ENCODE measurements around the gene NOD2.

Gene NOD2

DNA sequence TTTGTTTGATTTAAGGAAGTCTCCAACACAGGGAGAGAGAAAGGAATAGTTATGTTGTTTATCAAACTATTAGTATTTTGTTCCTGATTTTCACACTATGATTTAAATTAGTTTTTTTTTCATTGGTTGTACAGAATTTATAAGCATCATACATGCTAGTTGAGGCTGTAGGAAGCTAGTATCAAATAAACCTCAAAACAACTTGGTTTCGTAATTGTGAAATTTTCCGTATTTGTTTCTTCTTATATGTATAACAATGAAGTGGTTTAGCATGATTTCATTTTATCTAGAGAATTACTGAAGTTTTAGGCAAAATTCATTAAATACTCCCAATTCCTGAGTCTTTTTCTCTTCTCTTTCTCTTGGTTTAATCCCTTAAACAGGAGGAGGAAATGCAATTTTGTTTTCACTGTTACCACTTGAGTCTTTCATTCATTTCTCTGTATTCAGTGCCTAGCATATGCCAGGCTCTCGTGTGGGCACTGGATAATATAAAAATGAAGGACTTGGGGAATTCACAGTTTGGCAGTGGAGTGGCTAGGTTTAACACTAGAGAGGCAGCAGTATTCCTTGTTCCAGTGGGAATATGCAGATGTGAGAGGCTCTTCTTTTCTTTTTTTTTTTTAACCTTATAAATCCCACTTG lies 50.3 kb downstream of the NOD2 start:
- DNase-seq = no peak

- no peak for DNase-seq
These were observed 51.5 kb downstream of the NOD2 start for GRCh38 chr16:50744881-50745280.

DNA sequence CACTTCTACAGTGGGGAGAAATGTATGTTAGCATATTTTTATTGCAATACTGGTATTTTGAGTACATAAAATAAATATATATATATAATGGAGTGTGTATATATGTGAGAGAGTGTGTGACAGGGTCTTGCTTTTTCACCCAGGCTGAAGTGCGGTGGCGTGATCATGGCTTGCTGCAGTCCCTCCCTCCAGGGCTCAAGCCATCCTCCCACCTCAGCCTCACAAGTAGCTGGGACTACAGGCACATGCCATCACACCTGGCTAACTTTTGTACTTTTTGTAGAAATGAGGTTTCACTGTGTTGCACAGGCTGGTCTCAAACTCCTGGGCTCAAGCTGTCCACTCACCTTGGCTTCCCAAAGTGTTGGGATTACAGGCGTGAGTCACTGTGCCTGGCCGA lies 52.5 kb downstream of the NOD2 start:
- DNase-seq = no peak

DNA sequence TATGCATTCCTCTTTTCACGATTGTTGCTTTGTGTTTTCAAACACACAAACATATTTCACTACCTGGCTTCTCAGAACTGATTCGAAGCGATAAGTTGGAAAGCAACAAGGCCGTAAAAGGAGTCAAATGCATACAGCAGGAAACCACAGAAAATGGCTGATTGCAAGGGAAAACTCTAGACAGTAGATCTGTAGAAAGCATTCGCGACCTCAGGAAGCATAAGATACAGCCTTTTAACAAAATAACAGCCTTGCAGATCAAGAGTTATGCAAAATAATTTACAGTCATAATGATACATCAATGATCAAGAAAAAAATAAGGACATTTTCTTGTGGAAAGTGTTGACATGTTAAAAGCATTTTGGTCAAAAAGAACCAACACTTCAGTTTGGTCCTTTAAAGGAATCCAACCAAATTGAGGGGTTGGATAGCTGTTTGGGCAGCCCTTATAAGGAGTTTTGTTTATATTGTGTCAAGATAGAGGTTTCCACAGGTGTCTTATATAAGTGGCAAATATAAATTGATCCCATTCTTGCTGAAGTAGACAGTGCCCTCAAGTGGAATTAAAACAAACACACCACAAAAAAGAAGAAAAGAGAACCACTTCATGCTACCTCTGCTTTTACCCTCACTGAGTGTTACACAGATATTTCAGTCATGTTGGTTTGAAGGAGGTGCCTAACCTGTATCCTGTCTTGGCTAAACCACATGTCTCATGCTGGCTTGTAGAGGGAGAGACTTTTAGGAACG lies 54.0 kb downstream of the NOD2 start:
- no peak for DNase-seq

DNA sequence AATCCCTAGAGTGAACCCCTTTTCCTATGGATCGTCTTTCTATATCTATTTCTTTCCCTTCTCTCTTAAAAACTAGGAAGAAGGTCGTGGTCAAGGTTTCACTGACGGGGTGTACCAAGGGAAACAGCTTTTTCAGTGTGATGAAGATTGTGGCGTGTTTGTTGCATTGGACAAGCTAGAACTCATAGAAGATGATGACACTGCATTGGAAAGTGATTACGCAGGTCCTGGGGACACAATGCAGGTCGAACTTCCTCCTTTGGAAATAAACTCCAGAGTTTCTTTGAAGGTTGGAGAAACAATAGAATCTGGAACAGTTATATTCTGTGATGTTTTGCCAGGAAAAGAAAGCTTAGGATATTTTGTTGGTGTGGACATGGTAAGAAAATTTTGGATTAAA lies 58.1 kb downstream of the NOD2 start:
- DNase-seq = no peak

GRCh38 chr16:50752471-50753235 lies 59.2 kb downstream of the NOD2 start:
- DNase-seq = no peak

DNA sequence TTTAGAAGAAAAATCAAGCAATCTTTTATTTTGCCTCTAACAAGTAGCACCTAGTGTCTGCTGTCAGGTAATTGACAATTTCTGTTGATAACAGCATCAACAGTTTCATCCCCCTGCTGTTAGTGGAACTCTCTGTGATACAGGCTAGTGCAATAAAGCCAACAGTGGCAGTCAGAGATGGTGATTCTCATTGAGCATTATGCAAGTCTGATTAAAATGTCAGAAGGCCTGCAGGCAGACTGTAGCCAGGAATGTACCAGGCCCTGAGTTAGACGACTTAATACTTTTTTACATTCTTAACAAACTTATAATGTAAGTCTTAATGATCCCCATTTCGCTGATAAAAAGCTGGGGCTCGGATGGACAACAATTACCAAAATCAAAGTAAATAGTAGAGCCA lies 63.1 kb downstream of the NOD2 start:
- DNase-seq = no peak

- DNase-seq = no peak
These were observed 67.9 kb downstream of the NOD2 start for GRCh38 chr16:50761267-50761666.

DNA sequence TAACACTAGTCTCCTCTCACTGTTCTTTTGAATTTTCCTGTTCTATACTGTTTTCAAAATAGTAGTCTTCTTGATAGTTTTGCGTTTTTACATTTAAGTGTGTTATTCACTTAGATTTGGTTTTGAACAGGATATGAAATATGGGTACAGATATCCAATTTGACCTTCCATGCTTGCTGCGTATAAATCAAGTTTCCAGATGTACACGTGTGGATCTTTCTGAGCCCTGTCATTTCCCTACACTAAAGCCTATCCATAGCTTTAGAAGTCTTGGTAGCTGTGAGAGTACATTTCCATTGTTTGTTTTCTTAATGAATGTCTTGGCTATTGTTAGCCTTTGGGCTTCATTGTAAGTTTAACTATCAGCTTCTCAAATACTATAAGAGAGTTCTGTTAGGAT lies 68.8 kb downstream of the NOD2 start:
- no peak for DNase-seq

DNA sequence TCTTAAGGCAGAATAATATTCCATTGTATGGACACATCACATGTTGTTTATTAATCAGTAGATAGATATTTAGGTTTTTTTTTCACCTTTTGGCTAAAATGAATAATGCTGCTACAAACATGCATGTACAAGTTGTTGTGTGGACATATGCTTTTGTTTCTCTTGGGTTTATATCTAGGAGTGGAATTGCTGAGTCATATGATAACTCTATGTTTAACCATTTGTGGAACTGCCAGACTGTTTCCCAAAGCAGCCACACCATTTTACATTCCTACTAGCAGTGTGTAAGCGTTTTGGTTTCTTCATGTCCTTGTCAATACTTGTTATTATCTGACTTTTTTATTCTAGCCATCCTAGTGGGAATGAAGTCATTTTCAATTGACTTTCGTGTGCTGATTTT lies 69.8 kb downstream of the NOD2 start:
- no peak for DNase-seq

- DNase-seq = no peak
These were observed 71.9 kb downstream of the NOD2 start for GRCh38 chr16:50765260-50765659.

DNA sequence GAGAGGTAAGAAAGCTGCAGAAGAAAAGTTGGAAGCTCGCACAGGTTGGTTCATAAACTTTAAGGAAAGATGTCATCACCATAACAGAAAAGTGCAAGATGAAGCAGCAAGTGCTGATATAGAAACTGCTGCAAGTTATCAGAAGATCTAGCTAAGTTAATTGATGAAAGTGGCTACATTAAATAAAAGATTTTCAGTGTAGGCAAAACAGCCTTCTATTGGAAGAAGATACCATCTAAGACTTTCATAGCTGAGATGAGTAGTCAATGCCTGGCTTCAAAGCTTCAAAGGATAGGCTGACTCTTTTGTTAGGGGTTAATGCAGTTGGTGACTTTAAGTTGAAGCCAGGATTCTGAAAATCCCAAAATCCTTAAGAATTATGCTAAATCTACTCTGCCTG lies 72.5 kb downstream of the NOD2 start:
- no peak for DNase-seq

- DNase-seq = no peak
These were observed 73.8 kb downstream of the NOD2 start for GRCh38 chr16:50767197-50767596.

DNA sequence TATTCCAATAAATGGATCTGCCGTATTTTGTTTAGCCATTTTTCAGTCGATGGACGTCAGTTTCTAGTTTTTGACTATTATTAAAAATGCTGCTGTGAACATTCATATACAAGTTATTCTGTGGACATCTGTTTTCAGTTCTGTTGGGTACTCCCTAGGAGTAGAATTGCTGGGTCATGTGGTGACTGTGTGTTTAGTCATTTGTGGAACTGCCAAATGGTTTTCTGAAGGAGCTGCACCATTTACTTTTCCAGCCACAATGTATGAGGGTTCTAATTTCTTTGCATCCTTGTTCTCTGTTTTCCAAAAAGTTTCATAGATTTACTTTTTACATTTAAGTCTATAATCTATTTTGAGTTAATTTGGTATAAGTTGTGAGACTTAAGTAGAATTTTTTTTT lies 78.0 kb downstream of the NOD2 start:
- no peak for DNase-seq

DNA sequence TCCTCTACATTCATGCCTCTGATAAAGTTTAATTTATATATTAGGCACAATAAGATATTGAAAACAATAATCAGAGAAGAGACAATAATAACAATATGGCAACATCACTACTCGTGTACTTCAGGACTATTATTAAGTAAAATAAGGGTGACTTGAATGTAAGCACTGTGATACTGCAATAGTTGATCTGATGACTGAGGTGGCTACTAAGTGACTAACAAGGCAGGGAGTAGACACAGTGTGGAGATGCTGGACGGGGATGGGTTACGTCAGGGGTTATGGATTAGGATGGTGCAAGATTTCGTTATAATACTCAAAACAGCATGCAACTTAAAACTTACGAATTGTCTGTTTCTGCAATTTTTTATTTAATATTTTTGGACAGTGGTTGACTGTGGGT lies 81.0 kb downstream of the NOD2 start:
- DNase-seq = no peak

- no peak for DNase-seq
These were observed 81.6 kb downstream of the NOD2 start for GRCh38 chr16:50774960-50775359.

DNA sequence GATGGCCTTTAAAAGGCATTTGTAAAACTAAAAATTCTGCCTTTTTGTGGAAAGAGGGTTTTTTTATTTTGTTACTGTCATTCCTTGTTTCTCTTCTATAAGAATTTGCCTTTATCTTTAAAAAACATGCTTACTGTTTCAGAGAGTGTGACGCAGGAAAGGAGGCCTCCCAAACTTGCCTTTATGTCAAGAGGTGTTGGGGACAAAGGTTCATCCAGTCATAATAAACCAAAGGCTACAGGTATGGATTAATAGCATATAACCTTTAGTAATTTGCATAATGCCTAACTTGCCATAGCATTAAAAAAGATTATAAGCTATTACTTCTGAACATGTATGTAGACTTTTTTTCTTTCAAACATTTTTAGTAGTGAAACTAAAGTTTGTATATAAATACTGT lies 82.6 kb downstream of the NOD2 start:
- no peak for DNase-seq

- no peak for DNase-seq
These were observed 85.1 kb downstream of the NOD2 start for GRCh38 chr16:50778284-50779163.

DNA sequence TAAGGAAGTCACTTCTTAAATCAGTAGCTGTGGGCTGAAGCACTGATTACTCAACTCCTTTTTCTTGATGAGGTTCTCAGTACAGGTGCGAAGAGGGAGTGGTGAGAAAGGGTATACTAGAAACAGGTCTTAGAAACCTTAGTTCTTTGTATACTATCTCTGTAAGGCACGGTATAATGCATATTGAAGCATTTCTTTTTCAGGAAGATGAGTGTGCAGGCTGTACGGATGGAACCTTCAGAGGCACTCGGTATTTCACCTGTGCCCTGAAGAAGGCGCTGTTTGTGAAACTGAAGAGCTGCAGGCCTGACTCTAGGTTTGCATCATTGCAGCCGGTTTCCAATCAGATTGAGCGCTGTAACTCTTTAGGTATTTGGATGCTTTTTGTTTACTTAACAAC lies 87.6 kb downstream of the NOD2 start:
- DNase-seq = no peak

DNA sequence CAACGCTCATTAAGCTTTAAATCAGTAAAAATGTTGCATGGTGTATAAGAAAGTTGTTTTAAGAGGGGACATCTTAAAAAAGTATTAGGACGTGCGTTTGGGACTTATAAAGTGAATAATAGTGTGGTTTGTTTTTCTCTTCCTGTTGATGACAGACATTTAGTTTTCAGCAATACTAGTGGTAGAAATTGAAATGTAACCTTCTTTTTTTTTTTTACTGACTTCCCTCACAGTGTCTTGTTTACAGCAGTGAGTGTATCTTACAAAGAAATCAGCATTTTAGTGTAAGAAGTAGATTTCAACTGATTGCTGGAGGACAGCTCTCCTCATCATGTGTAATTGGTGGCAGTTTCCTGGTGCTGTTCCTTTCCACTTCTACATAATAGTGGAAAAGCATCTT lies 88.1 kb downstream of the NOD2 start:
- no peak for DNase-seq
